Measurements from ENCODE around the gene CCDC3.
A peak's percentile ranks its signal among the peaks of the same experiment; 100 is the strongest.

The CCDC3 gene

DNA sequence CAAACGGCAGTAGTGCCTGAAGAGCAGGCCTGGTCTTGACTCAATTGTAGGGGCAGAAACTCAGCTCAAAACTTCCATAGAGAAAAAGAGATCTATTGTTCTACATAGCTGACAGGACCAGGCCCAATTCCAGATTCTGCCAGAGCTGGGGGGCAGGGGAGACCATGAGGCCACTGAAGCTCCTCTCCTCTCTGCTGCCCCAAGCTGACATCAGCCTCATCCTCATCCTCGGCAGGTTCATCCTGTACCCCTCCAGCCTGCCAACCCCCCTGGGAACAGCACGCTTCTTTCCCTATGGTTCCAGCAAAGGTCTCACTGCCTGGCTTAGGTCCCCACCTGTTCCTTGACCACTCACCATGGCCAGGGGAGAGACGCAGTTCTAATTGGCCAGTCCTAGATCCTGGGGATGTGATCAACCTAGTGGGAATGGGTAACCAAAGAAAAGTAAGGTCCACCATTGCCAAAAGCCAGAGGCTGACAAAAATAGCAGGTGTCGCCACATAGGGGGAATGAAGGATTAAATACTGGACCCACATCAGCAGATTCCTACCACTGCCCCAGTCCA lies 42.9 kb downstream of the CCDC3 start:
- ChIA-PET CTCF (no interaction called here), POLR2A (no interaction called here)
- no peak for TF ChIP-seq L3MBTL2 (conservative IDR thresholded peaks at IDR 0.05)
- no peak for TF ChIP-seq CTBP1 (IDR thresholded peaks at IDR 0.05; ENCODE audit: borderline replicate concordance)
- TF ChIP-seq, protein P1, sequence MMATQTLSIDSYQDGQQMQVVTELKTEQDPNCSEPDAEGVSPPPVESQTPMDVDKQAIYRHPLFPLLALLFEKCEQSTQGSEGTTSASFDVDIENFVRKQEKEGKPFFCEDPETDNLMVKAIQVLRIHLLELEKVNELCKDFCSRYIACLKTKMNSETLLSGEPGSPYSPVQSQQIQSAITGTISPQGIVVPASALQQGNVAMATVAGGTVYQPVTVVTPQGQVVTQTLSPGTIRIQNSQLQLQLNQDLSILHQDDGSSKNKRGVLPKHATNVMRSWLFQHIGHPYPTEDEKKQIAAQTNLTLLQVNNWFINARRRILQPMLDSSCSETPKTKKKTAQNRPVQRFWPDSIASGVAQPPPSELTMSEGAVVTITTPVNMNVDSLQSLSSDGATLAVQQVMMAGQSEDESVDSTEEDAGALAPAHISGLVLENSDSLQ (IDR thresholded peaks at IDR 0.05) = no peak
- no peak for TF ChIP-seq SUZ12 (IDR thresholded peaks at IDR 0.05)
- no peak for TF ChIP-seq FOXK2 (IDR thresholded peaks at IDR 0.05)
- no peak for TF ChIP-seq HDGF (IDR thresholded peaks at IDR 0.05; ENCODE audit: borderline replicate concordance)
- TF ChIP-seq FOXM1 (IDR thresholded peaks at IDR 0.05; ENCODE audit: borderline replicate concordance) = no peak
- TF ChIP-seq ARNT (IDR thresholded peaks at IDR 0.05) = no peak
- TF ChIP-seq FOXA1 (IDR thresholded peaks at IDR 0.05) = no peak
- no peak for TF ChIP-seq ZNF384 (IDR thresholded peaks at IDR 0.05)
- no peak for TF ChIP-seq BHLHE40 (IDR thresholded peaks at IDR 0.05; ENCODE audit: borderline replicate concordance)
- TF ChIP-seq TARDBP (IDR thresholded peaks at IDR 0.05) = no peak
- no peak for TF ChIP-seq NFRKB (IDR thresholded peaks at IDR 0.05)
- DNase-seq (ENCODE audit: extremely low spot score) = no peak

DNA sequence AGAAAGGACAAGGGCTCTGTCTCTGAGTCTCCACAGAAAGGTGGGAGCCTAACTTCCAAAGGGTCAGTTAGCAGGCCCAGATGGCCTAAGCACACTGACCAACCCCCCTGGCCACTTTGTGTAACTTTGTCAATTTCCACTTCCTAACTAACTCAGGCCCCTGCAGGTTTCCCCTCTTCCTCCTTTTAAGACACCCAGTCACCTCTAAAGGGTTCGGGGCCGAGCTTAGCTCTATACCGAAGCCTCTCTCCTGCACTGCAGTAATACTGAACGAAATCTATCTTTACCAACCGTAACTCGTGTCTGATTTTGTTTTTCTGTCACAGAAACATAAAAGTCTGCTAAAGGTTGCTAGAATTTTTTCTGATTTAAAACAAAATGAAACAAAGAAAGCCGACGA lies 44.4 kb downstream of the CCDC3 start:
- TF ChIP-seq SUZ12 (IDR thresholded peaks at IDR 0.05) (no peak), L3MBTL2 (conservative IDR thresholded peaks at IDR 0.05) (no peak), NFRKB (IDR thresholded peaks at IDR 0.05) (no peak), ARNT (IDR thresholded peaks at IDR 0.05) (no peak)
- DNase-seq (ENCODE audit: extremely low spot score) = no peak
- ChIA-PET POLR2A (no interaction called here), CTCF (no interaction called here)

DNA sequence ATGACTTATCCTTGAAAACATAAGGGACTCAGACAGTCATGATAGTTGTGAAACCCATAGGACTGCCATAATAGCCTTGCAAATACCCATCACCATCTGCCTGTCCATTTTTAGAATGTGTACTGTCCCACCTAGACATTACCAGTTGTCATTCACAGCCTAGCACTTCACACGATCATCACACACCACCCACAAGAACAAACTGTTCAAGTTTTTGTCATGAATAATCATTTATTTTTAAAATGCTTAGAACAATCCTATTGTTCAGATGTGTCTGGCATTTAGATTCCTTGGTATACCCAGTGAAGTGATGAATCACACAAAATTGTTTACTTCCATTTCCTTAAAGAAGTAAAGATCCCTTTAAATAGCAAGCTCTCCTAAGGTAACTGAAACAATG lies 46.6 kb downstream of the CCDC3 start:
- CTCF ChIA-PET = no interaction called here
- TF ChIP-seq NFRKB (IDR thresholded peaks at IDR 0.05) = no peak
- TF ChIP-seq SP1 (IDR thresholded peaks at IDR 0.05) = no peak
- no peak for TF ChIP-seq ARNT (IDR thresholded peaks at IDR 0.05)
- TF ChIP-seq, protein P1 (IDR thresholded peaks at IDR 0.05) = no peak
- no peak for TF ChIP-seq L3MBTL2 (conservative IDR thresholded peaks at IDR 0.05)
- TF ChIP-seq ELF4 (IDR thresholded peaks at IDR 0.05) = no peak
- no peak for TF ChIP-seq CTBP1 (IDR thresholded peaks at IDR 0.05; ENCODE audit: borderline replicate concordance)
- TF ChIP-seq FOXM1 (IDR thresholded peaks at IDR 0.05; ENCODE audit: borderline replicate concordance) = no peak
- no peak for TF ChIP-seq FOXA1 (IDR thresholded peaks at IDR 0.05)
- no peak for TF ChIP-seq ZNF384 (IDR thresholded peaks at IDR 0.05)
- no peak for TF ChIP-seq FOXK2 (IDR thresholded peaks at IDR 0.05)
- TF ChIP-seq BHLHE40 (IDR thresholded peaks at IDR 0.05; ENCODE audit: borderline replicate concordance) = no peak
- no peak for TF ChIP-seq HDGF (IDR thresholded peaks at IDR 0.05; ENCODE audit: borderline replicate concordance)
- no peak for TF ChIP-seq SUZ12 (IDR thresholded peaks at IDR 0.05)
- TF ChIP-seq LEF1 (IDR thresholded peaks at IDR 0.05; ENCODE audit: borderline replicate concordance) = no peak
- POLR2A ChIA-PET = no interaction called here
- DNase-seq (ENCODE audit: extremely low spot score) = no peak

DNA sequence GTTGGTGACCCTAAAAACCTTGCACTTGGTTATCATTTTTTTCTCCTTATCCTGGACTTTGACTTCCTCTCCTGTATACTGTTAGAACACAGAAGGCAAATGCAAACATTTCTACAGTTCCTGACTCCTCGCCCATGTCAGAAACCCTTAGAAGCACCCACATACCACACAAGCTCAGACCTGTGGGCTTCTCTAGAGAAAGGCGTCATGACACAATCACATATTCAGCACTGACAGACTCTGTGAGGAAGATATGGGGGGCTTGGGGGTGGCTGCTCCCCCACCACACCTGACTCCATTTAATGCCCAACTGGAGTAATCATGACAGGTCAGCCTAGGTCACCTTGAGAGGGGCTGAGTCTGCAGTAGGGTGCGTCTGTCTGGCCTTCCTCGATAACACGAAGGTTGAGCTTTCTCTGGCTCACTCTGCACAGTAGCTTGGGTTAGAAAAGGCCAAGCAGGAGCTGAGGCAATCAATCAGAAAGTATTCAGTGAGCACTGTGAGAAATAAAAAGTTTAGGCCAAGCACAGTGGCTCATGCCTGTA lies 50.9 kb downstream of the CCDC3 start:
- no peak for DNase-seq (ENCODE audit: extremely low spot score)
- ChIA-PET CTCF (no interaction called here), POLR2A (no interaction called here)
- TF ChIP-seq SUZ12 (IDR thresholded peaks at IDR 0.05) (no peak), SP1 (IDR thresholded peaks at IDR 0.05) (no peak), ZNF384 (IDR thresholded peaks at IDR 0.05) (no peak), LEF1 (IDR thresholded peaks at IDR 0.05; ENCODE audit: borderline replicate concordance) (no peak), ELF4 (IDR thresholded peaks at IDR 0.05) (no peak)
- TF ChIP-seq, protein P1 (IDR thresholded peaks at IDR 0.05) = no peak

DNA sequence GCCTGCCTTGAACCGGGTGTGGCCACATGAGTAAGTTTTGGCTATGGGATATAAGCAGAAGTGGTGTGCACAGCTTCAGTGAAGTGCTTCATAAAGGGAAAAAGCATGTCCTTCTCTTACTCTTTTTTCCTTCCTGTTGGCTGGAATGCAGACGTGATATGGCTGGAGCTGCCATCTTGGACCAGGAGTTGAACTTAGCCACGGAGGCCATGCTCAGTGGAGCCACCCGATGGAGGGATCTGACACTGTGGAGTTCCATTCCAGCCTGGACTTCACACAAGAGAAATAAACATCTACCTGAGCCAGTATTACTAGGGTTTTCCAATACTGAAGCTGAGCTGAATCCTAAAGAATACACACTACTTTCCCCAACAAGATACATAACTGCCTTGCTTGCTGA lies 52.3 kb downstream of the CCDC3 start:
- ChIA-PET POLR2A (no interaction called here), CTCF (interaction anchor here (1.0 kb wide), 1 partner anchor 13 kb away, joined by 4 read pairs; no protein-coding TSS in a partner anchor)
- TF ChIP-seq FOXA1 (IDR thresholded peaks at IDR 0.05) = no peak
- TF ChIP-seq BHLHE40 (IDR thresholded peaks at IDR 0.05; ENCODE audit: borderline replicate concordance) = no peak
- peak; percentile 19 for DNase-seq (ENCODE audit: extremely low spot score)

DNA sequence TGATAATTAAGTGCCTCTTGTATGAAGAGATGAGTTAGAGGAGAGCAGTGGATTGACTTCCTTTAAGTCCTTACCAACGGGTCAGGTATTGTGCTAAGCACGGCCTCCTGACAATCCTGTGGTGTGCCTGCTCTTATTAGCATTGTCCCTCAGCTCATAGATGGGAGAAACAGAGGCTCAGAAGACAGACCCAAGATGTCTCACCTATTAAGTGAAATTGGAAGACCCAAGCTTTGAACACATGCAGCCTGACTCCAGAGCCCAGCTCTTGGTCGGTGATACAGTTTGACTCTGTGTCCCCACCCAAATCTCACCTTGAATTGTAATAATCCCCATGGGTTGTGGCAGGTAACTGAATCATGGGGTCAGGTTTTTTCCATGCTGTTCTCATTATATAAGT lies 53.8 kb downstream of the CCDC3 start:
- POLR2A ChIA-PET = no interaction called here
- TF ChIP-seq FOXK2 (IDR thresholded peaks at IDR 0.05) = no peak
- TF ChIP-seq SP1 (IDR thresholded peaks at IDR 0.05) = no peak
- CTCF ChIA-PET = no interaction called here
- no peak for DNase-seq (ENCODE audit: extremely low spot score)

DNA sequence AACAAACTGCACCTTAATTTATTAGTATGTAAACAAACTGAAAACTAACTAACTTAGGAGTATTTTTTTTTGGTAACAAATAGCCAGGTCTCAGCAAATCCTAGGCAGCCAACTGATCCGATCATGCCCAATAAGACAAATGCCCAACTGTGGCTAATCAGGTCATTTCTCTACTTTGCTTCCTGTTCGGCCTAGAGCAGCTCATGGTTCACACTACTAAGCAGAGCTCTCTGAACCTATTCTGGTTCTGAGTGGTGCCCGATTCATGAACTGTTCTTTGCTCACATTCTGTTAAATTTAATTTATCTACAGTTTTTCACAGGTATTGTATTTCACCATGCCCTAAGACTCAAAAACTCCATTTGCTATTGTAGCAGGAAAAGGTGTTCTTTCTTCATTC lies 55.1 kb downstream of the CCDC3 start:
- DNase-seq (ENCODE audit: extremely low spot score) = no peak
- TF ChIP-seq, protein P1 (IDR thresholded peaks at IDR 0.05) = no peak
- TF ChIP-seq SUZ12 (IDR thresholded peaks at IDR 0.05) (no peak), ELF4 (IDR thresholded peaks at IDR 0.05) (no peak), FOXM1 (IDR thresholded peaks at IDR 0.05; ENCODE audit: borderline replicate concordance) (no peak), LEF1 (IDR thresholded peaks at IDR 0.05; ENCODE audit: borderline replicate concordance) (no peak), ARNT (IDR thresholded peaks at IDR 0.05) (no peak), FOXA1 (IDR thresholded peaks at IDR 0.05) (no peak), TARDBP (IDR thresholded peaks at IDR 0.05) (no peak), SP1 (IDR thresholded peaks at IDR 0.05) (no peak), BHLHE40 (IDR thresholded peaks at IDR 0.05; ENCODE audit: borderline replicate concordance) (no peak), ZNF384 (IDR thresholded peaks at IDR 0.05) (no peak), NFRKB (IDR thresholded peaks at IDR 0.05) (no peak), FOXK2 (IDR thresholded peaks at IDR 0.05) (no peak), CTBP1 (IDR thresholded peaks at IDR 0.05; ENCODE audit: borderline replicate concordance) (no peak), L3MBTL2 (conservative IDR thresholded peaks at IDR 0.05) (no peak), HDGF (IDR thresholded peaks at IDR 0.05; ENCODE audit: borderline replicate concordance) (no peak)
- ChIA-PET POLR2A (no interaction called here), CTCF (no interaction called here)

Data from HEK293T (cell line).